Cortex of kidney (tissue), 1 donor: ENCODE results near the gene GBX2.
"Not testable (repeated sequence)": the region's sequence is repeated elsewhere in the genome, so short reads cannot be mapped to it uniquely, and the experiment has no call there.

Source experiments
- DNase-seq: peaks from one replicate; lab custom pipeline; 2025; lab: John Stamatoyannopoulos, UW

Gene GBX2

GRCh38 chr2:236156095-236156859 is 11.9 kb downstream of the GBX2 start:
- DNase-seq, result no peak

- no peak for DNase-seq
These were observed 12.8 kb downstream of the GBX2 start for GRCh38 chr2:236155406-236155805.

GRCh38 chr2:236146436-236146835 is 21.8 kb downstream of the GBX2 start:
- DNase-seq, result no peak

GRCh38 chr2:236143811-236144210 is 24.4 kb downstream of the GBX2 start:
- DNase-seq, result no peak

- DNase-seq, result not testable (repeated sequence)
These were observed 26.6 kb downstream of the GBX2 start for GRCh38 chr2:236141616-236142015.

- no peak for DNase-seq
These were observed 31.1 kb downstream of the GBX2 start for GRCh38 chr2:236137066-236137465.

GRCh38 chr2:236136538-236136937 is 31.6 kb downstream of the GBX2 start:
- DNase-seq, result no peak

- no peak for DNase-seq
These were observed 34.7 kb downstream of the GBX2 start for GRCh38 chr2:236133410-236134012.

- DNase-seq, result no peak
These were observed 37.0 kb downstream of the GBX2 start for GRCh38 chr2:236131073-236131692.

- DNase-seq, result no peak
These were observed 37.7 kb downstream of the GBX2 start for GRCh38 chr2:236130349-236130998.

GRCh38 chr2:236129935-236130334 is 38.3 kb downstream of the GBX2 start:
- DNase-seq, result no peak

GRCh38 chr2:236128321-236128720 is 39.9 kb downstream of the GBX2 start:
- no peak for DNase-seq

GRCh38 chr2:236127010-236127409 is 41.2 kb downstream of the GBX2 start:
- DNase-seq, result no peak

GRCh38 chr2:236125541-236125940 is 42.6 kb downstream of the GBX2 start:
- DNase-seq, result no peak

GRCh38 chr2:236124182-236124893 is 43.8 kb downstream of the GBX2 start:
- DNase-seq, result no peak

GRCh38 chr2:236123716-236124115 is 44.5 kb downstream of the GBX2 start:
- no peak for DNase-seq

- DNase-seq, result no peak
These were observed 46.0 kb downstream of the GBX2 start for GRCh38 chr2:236122236-236122635.

- DNase-seq, result no peak
These were observed 46.6 kb downstream of the GBX2 start for GRCh38 chr2:236121546-236121945.

- no peak for DNase-seq
These were observed 47.4 kb downstream of the GBX2 start for GRCh38 chr2:236120829-236121228.

GRCh38 chr2:236120141-236120601 is 48.0 kb downstream of the GBX2 start:
- no peak for DNase-seq

- no peak for DNase-seq
These were observed 48.7 kb downstream of the GBX2 start for GRCh38 chr2:236119476-236119875.

- no peak for DNase-seq
These were observed 49.2 kb downstream of the GBX2 start for GRCh38 chr2:236119003-236119402.
